B cell (primary cell): ENCODE results near the gene ITCH. TPM values are rescaled to one million over a fixed set of nuclear protein-coding genes. Genes with fewer than 3 reads are reported as not detected.

Source experiments
- ATAC-seq: fragments of 200-7000 bp; cut with Tn5 transposase; one replicate; pipeline ENCODE4 v1.10.0; 2021; ENCODE audit warnings: low read depth, mild to moderate bottlenecking, moderate number of reproducible peaks, moderate library complexity
- CTCF ChIA-PET: fragments of 350-600 bp; sonication (Branson Sonifier 250); formaldehyde crosslinking; loops from one replicate; lab custom pipeline; 2021; ENCODE audit warnings: antibody characterized with exemption, inconsistent platforms; lab: Charles Lee
- POLR2A ChIA-PET: fragments of 350-600 bp; sonication (Branson Sonifier 250); formaldehyde crosslinking; loops from one replicate; lab custom pipeline; 2021; ENCODE audit warnings: antibody characterized with exemption; lab: Charles Lee
- DNase-seq: peaks from one replicate; pipeline ENCODE4 v3.0.0; 2013
- H2AFZ ChIP-seq: 2 replicates; pipeline ENCODE4 v1.6.1; 2012; ENCODE audit warnings: mild to moderate bottlenecking, low read depth, low read length; ENCODE audit not compliant: insufficient read depth, poor library complexity, severe bottlenecking
- H3K27ac ChIP-seq, 2 donors: 1 replicate in 1 of 2; 2 replicates in 1 of 2; pipeline ENCODE4 v1.5.1; 2012 to 2013; ENCODE audit warnings: low read length in 2 of 2, mild to moderate bottlenecking in 2 of 2, moderate library complexity in 1 of 2
- H3K27me3 ChIP-seq, 4 experiments: fragments of 200-600 bp in 1 of 4; sonication (generic) in 1 of 4; replicated peaks in 1 of 4; 1 replicate in 2 of 4; 2 replicates in 2 of 4; pipeline versions ENCODE4 v1.6.1 to v1.7.0; 2013 to 2016; ENCODE audit warnings: low read length in 3 of 4, mild to moderate bottlenecking in 2 of 4, mixed read lengths in 1 of 4, moderate library complexity in 1 of 4; ENCODE audit not compliant: insufficient read depth in 4 of 4, control insufficient read depth in 3 of 4; ENCODE audit errors: control extremely low read depth in 1 of 4
- H3K36me3 ChIP-seq, 2 experiments: replicated peaks in 1 of 2; 1 replicate in 1 of 2; 2 replicates in 1 of 2; pipeline versions ENCODE4 v1.6.1 to v1.7.1; 2013; ENCODE audit warnings: low read length in 1 of 2; ENCODE audit not compliant: insufficient read depth in 2 of 2, control insufficient read depth in 1 of 2; ENCODE audit errors: control extremely low read depth in 1 of 2, extremely low read depth in 1 of 2
- H3K4me1 ChIP-seq, 2 donors: fragments of 200-600 bp in 1 of 2; sonication (generic) in 1 of 2; 1 replicate in 1 of 2; 2 replicates in 1 of 2; pipeline versions ENCODE4 v1.5.1 to v1.6.1; 2013 to 2017; ENCODE audit warnings: low read length in 2 of 2; ENCODE audit not compliant: control insufficient read depth in 2 of 2, insufficient read depth in 2 of 2
- H3K4me2 ChIP-seq: replicated peaks from 2 replicates; pipeline ENCODE3; 2012; ENCODE audit warnings: mild to moderate bottlenecking, low read depth, low read length; ENCODE audit not compliant: poor library complexity, severe bottlenecking
- H3K4me3 ChIP-seq, 5 experiments: fragments of 200-600 bp in 1 of 5; sonication (generic) in 1 of 5; 1 replicate in 3 of 5; 2 replicates in 2 of 5; pipeline versions ENCODE4 v1.5.1 to v1.7.0; 2011 to 2016; ENCODE audit warnings: low read length in 4 of 5, mild to moderate bottlenecking in 4 of 5, low read depth in 2 of 5, control low read depth in 1 of 5, moderate library complexity in 1 of 5; ENCODE audit not compliant: insufficient read depth in 1 of 5; ENCODE audit errors: control extremely low read depth in 1 of 5, extremely low read depth in 1 of 5
- H3K79me2 ChIP-seq: fragments of 200-600 bp; sonication (generic); one replicate; pipeline ENCODE4 v1.6.0; 2016; ENCODE audit warnings: low read length; ENCODE audit not compliant: control insufficient read depth, insufficient read depth
- H3K9ac ChIP-seq: fragments of 200-600 bp; sonication (generic); 2 replicates; pipeline ENCODE4 v1.6.1; 2017; ENCODE audit warnings: mild to moderate bottlenecking, low read length, moderate library complexity
- H3K9me3 ChIP-seq, 3 donors: one replicate each; pipeline versions ENCODE4 v1.6.1 to v1.7.1; 2013; ENCODE audit warnings: low read length in 2 of 3; ENCODE audit not compliant: control insufficient read depth in 2 of 3, insufficient read depth in 1 of 3; ENCODE audit errors: control extremely low read depth in 1 of 3
- H4K20me1 ChIP-seq: 2 replicates; pipeline ENCODE4 v1.6.0; 2012; ENCODE audit warnings: mild to moderate bottlenecking, low read length; ENCODE audit not compliant: insufficient read depth, control insufficient read depth, poor library complexity, severe bottlenecking
- H3K27ac Mint-ChIP-seq: one replicate; pipeline ENCODE4 v1.8.0; 2021; ENCODE audit warnings: mixed read lengths
- H3K27me3 Mint-ChIP-seq: one replicate; pipeline ENCODE4 v1.8.0; 2021; ENCODE audit warnings: mixed read lengths
- H3K4me1 Mint-ChIP-seq: one replicate; pipeline ENCODE4 v1.8.0; 2021; ENCODE audit warnings: mixed read lengths
- H3K4me3 Mint-ChIP-seq: one replicate; pipeline ENCODE4 v1.8.0; 2021; ENCODE audit warnings: mixed read lengths
- H3K9me3 Mint-ChIP-seq: one replicate; pipeline ENCODE4 v1.8.0; 2022; ENCODE audit warnings: mixed read lengths; ENCODE audit not compliant: insufficient read depth
- EZH2 ChIP-seq: IDR thresholded peaks from 2 replicates; pipeline ENCODE4 v1.6.1; 2012; ENCODE audit warnings: borderline replicate concordance, low read depth, mild to moderate bottlenecking, moderate library complexity, low read length; ENCODE audit not compliant: insufficient read depth, poor library complexity, severe bottlenecking
- WGBS: methylation state at CpG from one replicate; pipeline ENCODE4 v1.1.5; 2013; ENCODE audit warnings: missing lambda C conversion rate; ENCODE audit not compliant: insufficient coverage; 5-methylcytosine and 5-hydroxymethylcytosine counted together
- intact Hi-C: fragments of 100-400 bp; cut with micrococcal nuclease; formaldehyde crosslinking; loops from one replicate; pipeline ENCODE4 v1.10.0; 2022
- polyA minus RNA-seq: library from RNA; depleted of rRNA, polyadenylated mRNA; stranded (reverse); fragments of >200 nt; gene quantifications from 2 replicates; pipeline ENCODE4 v1.2.3, GENCODE V29; 2012
- polyA plus RNA-seq: library from polyadenylated mRNA; depleted of rRNA; stranded (reverse); fragments of >200 nt; gene quantifications from 2 replicates; pipeline ENCODE4 v1.2.3, GENCODE V29; 2012
- total RNA-seq, 2 donors: library from RNA; stranded (reverse); fragments of 120-200 nt in 1 of 2; gene quantifications; 1 replicate in 1 of 2; 2 replicates in 1 of 2; pipeline versions ENCODE4 v1.2.3 to v1.2.4, GENCODE V29; 2013 to 2022
- TF ChIP-seq, protein P1 (sequence below): fragments of 200-600 bp; IDR thresholded peaks from one replicate; pipeline ENCODE4 v1.8.0; 2022; ENCODE audit warnings: antibody characterized with exemption, mild to moderate bottlenecking

ITCH gene
- total RNA-seq (89.6 and 110 TPM in 2 replicates), polyA plus RNA-seq (10.0 and 13.8 TPM in 2 replicates), polyA minus RNA-seq (31.6 and 45.4 TPM in 2 replicates)
- 73.9 TPM for total RNA-seq (2013)

- H3K9me3 Mint-ChIP-seq, result no peaks in the 10 kb centered on the region
- peak within 1 kb of the TSS; percentile 46 to 91 (median 88) for H3K4me3 ChIP-seq
- ChIA-PET CTCF (interaction anchor here (0.8 to 3.3 kb wide), 6 partner anchors 25 to 407 kb away, joined by 3 to 25 read pairs (median 4); no protein-coding TSS in a partner anchor), POLR2A (interaction anchor here (0.6 to 1.1 kb wide), 5 partner anchors 22 to 1379 kb away, joined by 3 to 11 read pairs (median 4); partner anchors contain the start of genes DYNLRB1 and RBM39)
- peak; percentile 96 for ATAC-seq
- no peaks in the 10 kb centered on the region for H3K9me3 ChIP-seq
- intact Hi-C loops, result loop anchor here (1.0 to 10.0 kb wide), 5 partner anchors 50 to 346 kb away; partner anchors contain the start of gene AHCY
- peaks cover 24% of the 10 kb centered on the region for H4K20me1 ChIP-seq
- TF ChIP-seq, protein P1, sequence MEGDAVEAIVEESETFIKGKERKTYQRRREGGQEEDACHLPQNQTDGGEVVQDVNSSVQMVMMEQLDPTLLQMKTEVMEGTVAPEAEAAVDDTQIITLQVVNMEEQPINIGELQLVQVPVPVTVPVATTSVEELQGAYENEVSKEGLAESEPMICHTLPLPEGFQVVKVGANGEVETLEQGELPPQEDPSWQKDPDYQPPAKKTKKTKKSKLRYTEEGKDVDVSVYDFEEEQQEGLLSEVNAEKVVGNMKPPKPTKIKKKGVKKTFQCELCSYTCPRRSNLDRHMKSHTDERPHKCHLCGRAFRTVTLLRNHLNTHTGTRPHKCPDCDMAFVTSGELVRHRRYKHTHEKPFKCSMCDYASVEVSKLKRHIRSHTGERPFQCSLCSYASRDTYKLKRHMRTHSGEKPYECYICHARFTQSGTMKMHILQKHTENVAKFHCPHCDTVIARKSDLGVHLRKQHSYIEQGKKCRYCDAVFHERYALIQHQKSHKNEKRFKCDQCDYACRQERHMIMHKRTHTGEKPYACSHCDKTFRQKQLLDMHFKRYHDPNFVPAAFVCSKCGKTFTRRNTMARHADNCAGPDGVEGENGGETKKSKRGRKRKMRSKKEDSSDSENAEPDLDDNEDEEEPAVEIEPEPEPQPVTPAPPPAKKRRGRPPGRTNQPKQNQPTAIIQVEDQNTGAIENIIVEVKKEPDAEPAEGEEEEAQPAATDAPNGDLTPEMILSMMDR, result no peak
- no peak for TF ChIP-seq EZH2
- peak within 1 kb of the TSS; percentile 98 for H3K9ac ChIP-seq
- peaks cover 35% of the 10 kb centered on the region for H3K4me1 Mint-ChIP-seq
- H2AFZ ChIP-seq, result peak within 1 kb of the TSS; percentile 91
- DNase-seq, result peak; percentile 94
- peaks cover 34 to 38% of the 10 kb centered on the region in 2 donors for H3K4me1 ChIP-seq
- H3K27me3 Mint-ChIP-seq, result no peaks in the 10 kb centered on the region
- no peaks in the 10 kb centered on the region for H3K27me3 ChIP-seq
- peak within 1 kb of the TSS; percentile 86 for H3K4me2 ChIP-seq
- under 1% methylated on average over 29 of the region's 32 CpGs for WGBS
- peak within 1 kb of the TSS; percentile 81 to 96 for H3K27ac ChIP-seq
- H3K4me3 Mint-ChIP-seq, result peak within 1 kb of the TSS; percentile 97
- peak within 1 kb of the TSS; percentile 98 for H3K27ac Mint-ChIP-seq
- peaks cover 0 to 7% of the 10 kb centered on the region in 2 experiments for H3K36me3 ChIP-seq
- H3K79me2 ChIP-seq, result peaks cover 53% of the 10 kb centered on the region
Measured at GRCh38 chr20:34363062-34363464, at the start of gene ITCH. Gene ITCH, plus strand, starts transcription at chr20:34363273. Its CDS starts 30,539 bp downstream, at chr20:34393812.

DNA sequence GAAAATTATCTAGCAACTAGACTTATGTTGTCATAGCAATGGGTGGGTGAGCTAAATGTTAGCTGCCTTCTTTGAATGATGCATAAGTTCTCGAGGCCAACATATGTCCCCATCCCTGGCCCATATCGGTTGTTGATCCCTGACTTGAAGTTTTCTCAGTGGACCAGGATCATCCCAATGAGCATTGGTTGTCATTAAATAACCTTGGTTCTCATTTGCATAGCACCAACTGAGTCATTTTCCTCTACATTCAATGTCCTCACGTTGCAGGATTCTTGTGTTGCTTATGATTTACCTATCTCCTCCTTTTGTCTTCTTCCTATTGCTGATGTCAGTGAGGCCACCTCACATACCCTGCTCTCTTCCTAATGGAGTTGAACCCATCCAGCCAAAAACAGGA lies 47.8 kb upstream of the ITCH start:
- POLR2A ChIA-PET, result no interaction called here
- no peak overlapping the region for H3K4me2 ChIP-seq
- intact Hi-C loops, result no loop called here
- TF ChIP-seq, protein P1, result no peak
- TF ChIP-seq EZH2, result no peak
- H3K36me3 ChIP-seq, result no peaks in the 10 kb centered on the region
- no peak for ATAC-seq
- H3K9ac ChIP-seq, result no peak overlapping the region
- no peak overlapping the region for H2AFZ ChIP-seq
- WGBS, result 75% methylated on average over 3 of the region's 3 CpGs
- H3K4me3 ChIP-seq, result no peak overlapping the region
- no peak for DNase-seq
- H3K4me1 ChIP-seq, result peaks cover 17 to 20% of the 10 kb centered on the region in 2 donors
- H3K79me2 ChIP-seq, result no peaks in the 10 kb centered on the region
- no peaks in the 10 kb centered on the region for H3K9me3 Mint-ChIP-seq
- H3K4me3 Mint-ChIP-seq, result no peak overlapping the region
- H3K27me3 Mint-ChIP-seq, result peaks cover 13% of the 10 kb centered on the region
- H3K27ac Mint-ChIP-seq, result no peak overlapping the region
- H3K9me3 ChIP-seq, result peaks cover 0 to 3% (median 0%) of the 10 kb centered on the region in 3 donors
- peaks cover 0 to 21% (median 13%) of the 10 kb centered on the region in 4 experiments for H3K27me3 ChIP-seq
- CTCF ChIA-PET, result interaction anchor here (0.7 to 4.7 kb wide), 5 partner anchors 13 to 460 kb away, joined by 3 to 135 read pairs (median 3); no protein-coding TSS in a partner anchor
- no peaks in the 10 kb centered on the region for H4K20me1 ChIP-seq
- no peak overlapping the region for H3K27ac ChIP-seq
- peaks cover 16% of the 10 kb centered on the region for H3K4me1 Mint-ChIP-seq
